Cardiac muscle cell (in vitro differentiated cells and primary cell): ENCODE results near the gene ACAP1. TPM values are rescaled to one million over a fixed set of nuclear protein-coding genes. Genes with fewer than 3 reads are reported as not detected.

ENCODE experiments used
- DNase-seq, 2 donors: peaks; one replicate each; pipeline versions ENCODE4 v3.0.0 to v3.0.0-alpha.2; 2010 to 2017; ENCODE audit warnings: low read depth in 1 of 2, low spot score in 1 of 2
- H3K27ac ChIP-seq: fragments of 200-600 bp; sonication (generic); 2 replicates; pipeline ENCODE4 v1.5.1; 2016
- H3K27me3 ChIP-seq: fragments of 200-600 bp; sonication (generic); 2 replicates; pipeline ENCODE4 v1.6.0; 2016; ENCODE audit warnings: control low read depth
- H3K36me3 ChIP-seq: fragments of 200-600 bp; sonication (generic); 2 replicates; pipeline ENCODE4 v1.5.1; 2016; ENCODE audit warnings: control low read depth
- H3K4me1 ChIP-seq: fragments of 200-600 bp; sonication (generic); 2 replicates; pipeline ENCODE4 v1.8.1; 2017; ENCODE audit warnings: low read depth, mild to moderate bottlenecking, mixed run types
- H3K4me3 ChIP-seq: fragments of 200-600 bp; sonication (generic); 2 replicates; pipeline ENCODE4 v1.5.1; 2016; ENCODE audit warnings: mild to moderate bottlenecking
- H3K9me3 ChIP-seq: fragments of 200-600 bp; sonication (generic); 2 replicates; pipeline ENCODE4 v1.5.1; 2017; ENCODE audit warnings: low read depth, mild to moderate bottlenecking, control low read depth
- CTCF ChIP-seq: IDR thresholded peaks from 2 replicates; pipeline ENCODE4 v1.5.1; 2012; ENCODE audit warnings: low read depth, mild to moderate bottlenecking, low read length
- polyA plus RNA-seq: library from polyadenylated mRNA; unstranded; fragments of >200 nt; fragmentation: Nextera tagmentation; extraction: Ambion mirVana; gene quantifications from 2 replicates; pipeline ENCODE4 v1.2.1, GENCODE V29; 2016
- total RNA-seq: library from RNA; depleted of rRNA; stranded (reverse); fragments of >200 nt; gene quantifications from 2 replicates; pipeline ENCODE4 v1.2.3, GENCODE V29; 2016

ACAP1 gene
- total and polyA plus RNA-seq, 2 experiments from 2014 or later, result 1.4 to 32.1 TPM

- DNase-seq, result no peak
- Histone ChIP-seq H3K27me3 (no peaks in the 10 kb centered on the region), H3K4me1 (peaks cover 15% of the 10 kb centered on the region), H3K4me3 (peak overlapping the region; percentile 90), H3K9me3 (no peaks in the 10 kb centered on the region), H3K27ac (peak overlapping the region; percentile 82), H3K36me3 (peaks cover 53% of the 10 kb centered on the region)
- no peak for TF ChIP-seq CTCF
Observed at GRCh38 chr17:7313890-7314718, 22.2 kb upstream of the ACAP1 start.

- H3K27me3 ChIP-seq, result no peaks in the 10 kb centered on the region
- peak; percentile 86 to 93 for DNase-seq
- H3K9me3 ChIP-seq, result no peaks in the 10 kb centered on the region
- peak within 1 kb of the TSS; percentile 90 for H3K4me3 ChIP-seq
- H3K4me1 ChIP-seq, result peaks cover 7% of the 10 kb centered on the region
- peak within 1 kb of the TSS; percentile 82 for H3K27ac ChIP-seq
- H3K36me3 ChIP-seq, result peaks cover 52% of the 10 kb centered on the region
- no peak for TF ChIP-seq CTCF
Observed at GRCh38 chr17:7314719-7315569, 21.4 kb upstream of the ACAP1 start, which contains the start of gene GPS2. Gene GPS2, minus strand, starts transcription at chr17:7315360. Its CDS starts 308 bp downstream, at chr17:7315052.

- Histone ChIP-seq H3K4me3 (peak overlapping the region; percentile 90), H3K36me3 (peaks cover 48% of the 10 kb centered on the region), H3K4me1 (peaks cover 7% of the 10 kb centered on the region), H3K9me3 (no peaks in the 10 kb centered on the region), H3K27me3 (no peaks in the 10 kb centered on the region), H3K27ac (peak overlapping the region; percentile 82)
- no peak for DNase-seq
- TF ChIP-seq CTCF, result no peak
Observed at GRCh38 chr17:7315570-7316235, 20.6 kb upstream of the ACAP1 start.

- Histone ChIP-seq H3K4me3 (no peak overlapping the region), H3K4me1 (peaks cover 7% of the 10 kb centered on the region), H3K9me3 (no peaks in the 10 kb centered on the region), H3K27me3 (no peaks in the 10 kb centered on the region), H3K36me3 (peaks cover 51% of the 10 kb centered on the region), H3K27ac (no peak overlapping the region)
- TF ChIP-seq CTCF, result no peak
- DNase-seq, result no peak
Observed at GRCh38 chr17:7317161-7317803, 19.0 kb upstream of the ACAP1 start.
